Suppressor macrophage (primary cell): ENCODE data around the gene MYRIP.
"Not testable (repeated sequence)": the region's sequence is repeated elsewhere in the genome, so short reads cannot be mapped to it uniquely, and the experiment has no call there.

ENCODE experiments used
- DNase-seq, 4 experiments: peaks; one replicate each; pipeline ENCODE4 v3.0.0-alpha.2; 2020 to 2022
- total RNA-seq, 17 experiments: gene quantifications; one replicate each; lab custom pipeline; 2026; ENCODE audit warnings: mixed read lengths in 6 of 17, inconsistent platforms in 3 of 17; lab: John Stamatoyannopoulos, UW

MYRIP gene
- total RNA-seq = 0 to 3.0 (median 0) reads per million in 17 experiments

- DNase-seq = peak in 3 of 4 experiments; percentile 3 to 32 (median 24)
Measured at GRCh38 chr3:39809181-39809994, at the start of gene MYRIP. MYRIP (plus strand) TSS chr3:39809609; CDS start chr3:39900817, 91,208 bp downstream.

GRCh38 chr3:39760325-39760724 lies 49.1 kb upstream of the MYRIP start:
- DNase-seq = no peak

- no peak for DNase-seq
Measured at GRCh38 chr3:39762537-39763070, 46.8 kb upstream of the MYRIP start.

- DNase-seq = no peak
Measured at GRCh38 chr3:39763390-39763789, 46.0 kb upstream of the MYRIP start.

DNA sequence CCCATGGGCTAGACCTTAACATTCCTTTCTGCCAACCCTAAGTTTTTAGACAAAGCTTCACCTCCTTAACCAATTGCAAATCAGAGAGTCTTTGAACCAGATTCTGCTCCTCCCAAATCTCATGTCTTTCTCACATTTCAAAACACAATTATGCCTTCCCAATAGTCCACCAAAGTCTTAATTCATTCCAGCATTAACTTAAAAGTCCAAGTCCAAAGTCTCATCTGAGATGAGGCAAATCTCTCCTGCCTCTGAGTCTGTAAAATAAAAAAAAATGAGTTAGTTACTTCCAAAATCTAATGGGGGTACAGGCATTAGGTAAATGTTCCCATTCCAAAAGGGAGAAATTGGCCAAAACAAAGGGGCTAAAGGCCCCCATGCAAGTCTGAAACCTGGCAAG lies 43.8 kb upstream of the MYRIP start:
- DNase-seq = no peak

GRCh38 chr3:39766433-39766832 lies 43.0 kb upstream of the MYRIP start:
- no peak for DNase-seq

GRCh38 chr3:39766909-39767308 lies 42.5 kb upstream of the MYRIP start:
- DNase-seq = not testable (repeated sequence)

DNA sequence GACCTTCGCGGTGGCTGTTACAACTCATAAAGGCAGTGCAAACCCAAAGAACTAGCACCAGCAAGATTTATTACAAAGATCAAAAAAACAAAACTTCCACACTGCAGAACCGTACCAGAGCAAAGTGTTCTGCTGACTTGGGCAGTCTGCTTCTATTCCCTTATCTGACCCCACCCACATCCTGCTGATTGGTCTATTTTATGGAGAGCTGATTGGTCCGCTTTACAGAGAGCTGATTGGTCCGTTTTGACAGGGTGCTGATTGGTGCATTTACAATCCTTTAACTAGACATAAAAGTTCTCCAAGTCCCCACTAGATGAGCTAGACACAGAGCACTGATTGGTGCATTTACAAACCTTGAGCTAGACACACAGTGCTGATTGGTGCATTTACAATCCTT lies 31.2 kb upstream of the MYRIP start:
- DNase-seq = not testable (repeated sequence)

DNA sequence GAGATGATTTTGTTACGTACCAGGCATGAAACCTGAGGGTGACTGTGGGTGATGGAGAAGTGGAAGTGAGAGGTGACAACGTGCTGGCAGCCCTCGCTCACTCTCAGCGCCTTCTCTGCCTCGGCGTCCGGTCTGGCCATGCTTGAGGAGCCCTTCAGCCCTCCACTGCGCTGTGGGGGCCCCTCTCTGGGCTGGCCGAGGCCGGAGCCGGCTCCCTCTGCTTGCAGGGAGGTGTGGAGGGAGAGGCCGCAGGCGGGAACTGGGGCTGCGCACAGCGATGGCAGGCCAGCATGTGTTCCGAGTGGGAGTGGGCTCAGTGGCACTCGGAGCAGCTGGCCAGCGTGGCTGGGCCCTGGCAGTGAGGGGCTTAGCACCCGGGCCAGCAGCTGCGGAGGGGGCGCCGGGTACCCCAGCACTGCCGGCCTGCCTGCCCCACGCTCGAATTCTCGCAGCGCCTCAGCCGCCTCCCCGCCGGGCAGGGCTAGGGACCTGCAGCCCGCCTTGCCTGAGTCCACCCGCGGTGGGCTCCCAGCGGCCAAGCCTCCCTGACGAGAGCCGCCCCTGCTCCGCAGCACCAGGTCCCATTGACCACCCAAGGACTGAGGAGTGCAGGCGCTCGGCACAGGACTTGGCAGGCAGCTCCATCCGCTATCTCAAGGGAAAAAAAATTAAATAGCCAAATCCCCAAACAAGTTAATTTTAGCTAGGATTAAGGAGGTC lies 29.7 kb upstream of the MYRIP start:
- DNase-seq = no peak

DNA sequence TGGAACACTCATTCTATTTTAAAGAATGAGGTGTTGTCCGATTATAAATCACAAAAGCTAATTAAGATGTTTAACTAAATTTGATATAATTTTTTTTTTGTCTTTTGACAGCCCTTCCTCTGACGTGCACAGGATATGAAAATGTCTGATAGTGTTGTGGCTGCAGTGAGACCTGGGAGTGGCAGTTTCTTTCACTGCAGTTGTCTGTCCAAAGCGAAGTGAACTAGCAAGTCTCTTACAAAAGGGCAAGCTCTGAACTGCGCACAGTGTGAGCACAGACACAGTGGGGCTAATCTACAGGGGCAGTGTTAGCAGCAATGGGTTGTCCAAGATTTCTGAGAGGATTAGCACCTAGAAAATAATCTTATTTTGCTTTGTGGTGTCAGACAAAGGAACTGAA lies 29.1 kb upstream of the MYRIP start:
- DNase-seq = no peak

DNA sequence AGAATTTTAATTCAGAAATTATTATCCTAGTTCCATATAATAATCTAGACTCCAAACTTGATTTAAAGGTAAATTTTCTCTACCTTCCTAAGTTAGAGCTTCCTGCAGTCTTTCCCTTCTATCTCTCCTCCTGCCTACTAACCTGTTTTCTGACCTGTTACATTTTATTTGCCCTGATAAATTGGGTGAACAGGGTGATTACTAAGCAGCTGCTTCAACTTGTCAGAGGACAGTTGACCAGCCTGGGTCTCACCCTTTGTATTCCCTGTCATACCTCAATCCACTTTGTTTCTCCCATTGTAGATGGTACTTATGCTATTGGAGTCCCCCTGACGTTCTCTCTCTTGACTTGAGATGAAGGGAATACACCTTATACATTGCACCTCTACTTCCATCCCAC lies 28.4 kb upstream of the MYRIP start:
- no peak for DNase-seq

DNA sequence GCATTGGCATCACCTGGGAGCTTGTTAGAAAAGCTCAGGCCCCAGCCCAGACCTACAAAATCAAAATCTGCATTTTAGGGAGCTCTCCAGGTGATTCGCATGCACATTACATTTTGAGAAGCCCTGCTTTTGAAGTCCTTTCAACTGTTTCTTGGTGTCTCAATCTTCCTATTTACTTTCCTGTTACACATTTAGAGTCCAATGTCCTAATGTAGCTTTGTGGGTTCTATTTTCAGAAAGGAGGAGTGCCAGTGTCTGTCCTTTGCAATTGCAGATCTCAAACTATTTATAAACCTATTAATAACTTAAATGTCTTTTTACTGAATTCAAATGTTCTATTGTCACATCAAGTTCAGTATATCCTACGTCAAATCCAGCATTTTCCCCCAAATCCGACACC lies 27.8 kb upstream of the MYRIP start:
- DNase-seq = no peak

GRCh38 chr3:39783680-39784079 lies 25.7 kb upstream of the MYRIP start:
- DNase-seq = no peak

DNA sequence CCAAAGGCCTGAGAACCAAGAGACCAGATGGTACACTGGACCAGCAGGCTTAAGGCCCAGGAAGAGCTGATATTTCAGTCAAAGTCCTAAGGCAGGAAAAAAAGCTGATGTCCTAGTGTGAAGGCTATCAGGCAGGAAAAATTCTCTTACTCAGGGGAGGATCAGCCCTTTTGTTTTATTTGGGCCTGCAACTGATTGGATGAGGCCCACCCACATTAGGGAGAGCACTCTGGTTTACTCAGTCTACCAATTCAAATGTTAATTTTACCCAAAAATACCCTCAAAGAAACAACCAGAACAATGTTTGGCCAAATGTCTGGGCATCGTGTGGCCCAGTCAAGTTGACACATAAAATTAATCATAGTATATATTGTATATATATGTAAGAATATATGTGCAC lies 24.5 kb upstream of the MYRIP start:
- DNase-seq = no peak

GRCh38 chr3:39788128-39788883 lies 21.1 kb upstream of the MYRIP start:
- no peak for DNase-seq

GRCh38 chr3:39791603-39792002 lies 17.8 kb upstream of the MYRIP start:
- no peak for DNase-seq

DNA sequence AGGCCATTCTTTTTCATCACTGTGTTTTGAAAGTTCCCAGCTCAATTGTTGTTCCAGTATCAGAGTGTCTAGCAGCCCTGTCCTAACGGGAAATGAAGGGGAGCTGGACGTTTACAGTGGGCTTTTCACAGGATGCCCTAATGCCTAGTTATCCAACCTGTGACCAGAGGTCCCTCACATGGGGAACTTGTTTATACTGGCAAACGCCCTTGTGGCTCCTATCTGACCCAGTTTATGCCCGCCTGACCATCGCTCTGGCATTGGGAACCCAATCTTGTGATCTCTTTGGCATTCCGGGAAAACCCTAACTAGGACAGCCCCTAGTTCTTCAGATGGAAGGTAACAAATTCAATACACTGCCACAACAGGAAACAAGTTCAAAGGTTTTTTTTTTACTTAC lies 14.5 kb upstream of the MYRIP start:
- no peak for DNase-seq

DNA sequence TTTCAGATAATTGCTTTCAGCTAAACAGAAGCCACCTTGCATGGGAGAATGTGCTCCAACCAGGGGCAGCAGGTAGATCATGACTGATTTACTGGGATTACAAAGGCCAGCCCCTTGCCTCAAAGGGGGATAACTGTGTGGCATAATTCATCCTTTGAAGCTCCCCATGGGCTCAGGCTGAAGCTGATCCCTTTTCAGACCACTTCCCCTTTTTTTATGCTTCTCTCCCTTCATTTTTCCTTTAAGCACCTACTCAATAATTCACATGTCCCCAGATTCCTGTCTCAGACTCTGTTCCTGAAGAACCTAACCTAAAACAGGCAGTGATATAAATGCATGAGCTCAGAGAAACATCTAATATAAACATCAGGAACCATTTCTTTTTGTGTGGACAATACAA lies 8.2 kb upstream of the MYRIP start:
- no peak for DNase-seq

DNA sequence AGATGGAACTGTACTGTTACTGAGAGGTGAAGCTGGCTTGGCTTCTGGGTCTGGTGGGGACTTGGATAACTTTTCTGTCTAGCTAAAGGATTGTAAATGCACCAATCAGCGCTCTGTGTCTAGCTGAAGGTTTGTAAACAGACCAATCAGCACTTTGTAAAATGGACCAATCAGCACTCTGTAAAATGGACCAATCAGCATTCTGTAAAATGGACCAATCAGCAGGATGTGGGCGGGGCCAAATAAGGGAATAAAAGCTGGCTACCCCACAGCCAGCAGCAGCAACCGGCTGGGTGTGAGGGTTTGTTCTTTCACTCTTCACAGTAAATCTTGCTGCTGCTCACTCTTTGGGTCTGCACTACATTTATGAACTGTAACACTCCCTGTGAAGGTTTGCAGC lies 6.9 kb upstream of the MYRIP start:
- not testable (repeated sequence) for DNase-seq

- DNase-seq = no peak
Measured at GRCh38 chr3:39803956-39804355, 5.5 kb upstream of the MYRIP start.

DNA sequence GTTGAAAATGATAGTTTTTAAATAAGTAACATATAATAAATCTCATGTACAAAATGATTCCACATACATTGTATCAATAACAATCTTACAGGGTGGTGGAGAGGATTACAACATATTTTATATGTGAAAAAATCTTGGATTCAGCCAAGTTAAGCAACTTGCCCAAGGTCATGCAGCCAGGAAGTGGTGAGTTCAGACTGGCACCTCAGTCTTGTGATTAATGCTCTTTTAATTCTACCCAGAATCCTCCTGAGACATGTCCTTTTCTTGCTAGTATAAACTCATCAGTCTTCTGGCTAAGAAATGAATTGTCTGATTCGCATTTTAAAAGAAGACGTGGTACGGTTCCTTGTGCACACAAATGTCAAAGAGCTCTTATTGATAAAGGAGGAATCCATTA lies 4.5 kb upstream of the MYRIP start:
- DNase-seq = no peak

DNA sequence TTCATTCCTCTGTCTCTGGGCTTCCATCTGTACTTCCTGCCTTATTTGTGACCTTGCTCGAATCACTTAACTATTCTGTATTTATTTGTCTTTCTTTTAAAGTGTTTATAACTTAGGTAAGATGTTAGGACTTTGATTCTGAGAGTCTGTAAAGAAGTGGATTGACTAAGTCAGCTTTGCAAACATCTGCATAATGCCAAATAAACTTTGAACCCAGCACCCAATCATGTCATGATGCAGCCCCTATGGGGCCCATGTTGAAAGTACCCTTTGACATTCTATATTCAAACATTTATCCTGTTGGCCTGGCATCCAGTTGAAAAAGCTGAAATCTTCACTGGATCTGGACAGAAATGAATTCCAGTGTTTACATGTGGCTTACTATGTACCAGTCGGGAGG lies 3.8 kb upstream of the MYRIP start:
- no peak for DNase-seq

- DNase-seq = no peak
Measured at GRCh38 chr3:39806820-39807219, 2.6 kb upstream of the MYRIP start.
